HG03045 (cell line): ENCODE results near the gene DNAJA3.
A peak's percentile ranks its signal among the peaks of the same experiment; 100 is the strongest.

Experiments used
- ATAC-seq: cut with Tn5 transposase; IDR thresholded peaks from one replicate; pipeline ENCODE4 v1.9.1; 2021; ENCODE audit warnings: mild to moderate bottlenecking, moderate library complexity; ENCODE audit not compliant: unreplicated experiment

DNAJA3 gene

DNA sequence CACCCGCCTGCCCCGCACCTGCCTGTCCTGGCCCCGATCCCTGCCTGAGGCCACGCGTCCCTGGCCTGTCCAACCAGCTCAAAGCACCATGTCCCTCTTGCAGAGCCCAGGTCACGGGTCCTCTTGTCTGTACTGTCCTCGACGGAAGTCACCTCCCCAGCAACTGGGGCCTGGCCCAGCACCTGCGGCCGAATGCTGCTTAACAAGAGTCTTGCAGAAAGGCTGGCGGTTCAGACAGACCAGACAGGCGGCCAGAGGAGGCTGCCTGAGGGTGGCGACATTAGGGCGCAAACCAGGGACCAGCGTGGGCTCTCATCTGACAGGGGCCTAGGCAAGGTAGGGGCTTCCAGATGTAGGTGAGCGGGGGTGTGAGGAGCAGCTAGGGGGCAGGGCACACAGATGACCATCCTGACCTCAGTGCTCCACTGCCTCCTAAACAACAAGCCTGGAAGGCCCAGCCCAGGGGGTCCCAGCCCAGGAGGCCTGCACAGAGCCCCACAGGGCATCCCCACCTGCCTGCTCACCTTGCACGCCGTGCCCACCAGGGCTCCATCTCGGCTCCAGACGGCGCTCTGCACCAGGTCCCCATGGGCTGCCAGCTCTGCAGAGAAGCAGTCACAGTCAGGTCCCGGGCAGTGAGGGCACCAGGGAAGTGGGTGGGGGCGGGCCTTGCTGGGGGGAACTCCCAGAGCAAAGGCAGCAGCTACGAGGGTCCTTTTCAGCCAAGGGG is 20.5 kb upstream of the DNAJA3 start:
- ATAC-seq: no peak

DNA sequence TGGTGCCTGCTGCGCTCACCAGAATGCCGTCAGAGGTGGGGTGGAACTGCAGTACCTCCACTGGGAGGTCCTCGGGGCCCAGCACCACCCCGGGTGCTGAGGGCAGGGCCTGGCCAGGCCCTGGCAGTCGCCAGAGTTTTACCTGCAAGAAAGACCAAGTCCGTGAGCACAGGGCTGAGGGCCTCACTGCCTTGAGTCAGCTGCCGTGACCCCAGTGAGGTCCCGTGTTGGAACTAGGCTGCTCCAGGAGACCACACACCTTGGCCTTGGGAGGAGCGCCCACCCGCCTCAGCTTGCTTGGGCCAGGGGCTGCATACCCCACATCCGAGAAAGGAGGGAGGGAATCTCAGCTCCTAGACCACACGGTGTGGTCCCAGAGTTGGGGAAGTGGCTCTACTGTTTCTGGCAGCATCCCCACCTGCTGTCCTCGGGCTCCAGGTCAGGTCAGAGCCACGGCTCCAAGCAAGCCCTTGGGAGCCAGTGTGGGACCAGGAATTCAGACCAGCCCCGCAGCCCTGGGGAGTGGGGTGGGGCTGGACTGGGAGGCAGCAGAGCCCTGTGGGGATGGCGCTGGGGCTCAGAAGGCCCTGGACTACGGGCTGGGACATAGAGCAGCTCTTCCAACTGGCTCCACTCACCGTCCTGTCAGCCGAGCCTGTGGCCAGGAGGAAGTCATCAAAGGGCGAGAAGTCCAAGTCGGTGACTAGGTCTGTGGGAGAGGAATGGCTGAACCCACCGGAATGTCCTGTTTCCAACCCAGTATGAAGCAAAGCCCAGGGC is 17.9 kb upstream of the DNAJA3 start:
- no peak for ATAC-seq

- no peak for ATAC-seq
These were observed 17.4 kb upstream of the DNAJA3 start for GRCh38 chr16:4408323-4408690.

DNA sequence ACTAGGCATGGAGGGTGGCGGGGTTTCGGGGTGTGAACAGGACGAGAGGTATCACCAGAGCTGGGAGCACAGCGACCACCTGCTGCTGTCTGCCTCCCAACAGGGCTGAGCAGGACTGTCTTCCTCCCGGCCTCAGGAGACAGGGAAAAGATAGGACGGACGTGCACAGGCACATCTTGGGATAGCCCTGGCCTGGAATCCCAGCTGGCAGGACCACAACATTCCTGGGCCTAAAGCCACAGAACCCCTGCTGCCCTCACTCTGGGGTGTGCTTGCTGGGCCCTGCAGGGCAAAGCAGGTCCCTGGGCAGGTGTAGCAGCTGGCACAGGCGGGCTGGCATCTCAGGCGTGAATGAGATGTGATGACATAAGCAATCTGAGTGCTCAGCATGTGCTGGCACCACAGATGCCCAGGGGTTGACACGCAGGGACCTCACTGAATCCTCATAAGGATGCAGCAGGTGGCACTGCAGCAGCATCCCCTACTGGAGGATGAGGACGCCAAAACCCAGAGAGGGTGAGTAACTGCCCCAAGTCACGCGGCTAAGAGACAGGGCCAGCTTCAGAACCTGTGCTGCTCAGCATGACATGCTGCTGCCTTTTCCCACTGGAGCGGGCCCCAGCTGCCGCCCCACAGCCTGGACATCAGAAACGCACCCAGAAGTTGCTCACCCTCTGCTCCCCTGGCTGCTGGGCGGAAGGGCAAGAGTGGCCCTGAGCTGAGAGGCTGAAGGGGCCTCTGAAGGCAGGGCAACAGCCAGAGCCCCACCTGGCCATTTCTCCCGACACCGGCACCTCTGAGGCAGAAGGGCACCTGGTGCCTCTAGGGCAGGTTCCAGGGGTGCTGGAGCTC is 16.4 kb upstream of the DNAJA3 start:
- ATAC-seq: no peak

DNA sequence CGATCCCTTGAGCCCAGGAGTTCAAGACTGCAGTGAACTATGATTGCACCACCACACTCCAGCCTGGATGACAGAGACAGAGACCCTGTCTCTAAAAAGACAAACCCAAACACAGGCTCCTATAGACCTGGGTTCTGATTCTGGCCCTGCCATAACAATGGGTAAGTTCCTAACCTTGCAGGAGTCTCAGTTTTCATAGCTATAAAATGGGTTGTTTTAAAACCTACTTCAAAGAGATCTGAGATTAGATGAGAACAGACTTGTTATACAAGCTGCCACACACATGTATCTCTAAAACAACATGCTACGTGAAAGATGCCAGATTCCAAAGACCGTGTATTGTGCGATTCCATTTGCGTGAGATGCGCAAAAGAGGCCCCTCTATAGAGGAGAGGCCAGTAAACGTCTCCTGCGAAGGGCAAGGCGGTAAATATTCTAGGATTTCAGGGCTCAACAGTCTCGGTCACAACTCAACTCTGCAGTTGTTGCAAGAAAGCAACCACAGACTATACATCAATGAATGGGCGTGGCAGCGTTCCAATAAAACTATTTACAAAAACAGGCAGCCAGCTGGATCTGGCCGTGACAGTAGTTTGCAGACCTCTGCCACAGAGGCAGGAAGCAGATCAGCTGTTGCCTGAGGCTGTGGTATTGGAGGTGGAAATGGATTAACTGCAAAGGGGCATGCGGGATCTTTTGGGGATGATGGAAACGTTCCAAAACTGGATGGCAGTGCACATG is 15.2 kb upstream of the DNAJA3 start:
- no peak for ATAC-seq

DNA sequence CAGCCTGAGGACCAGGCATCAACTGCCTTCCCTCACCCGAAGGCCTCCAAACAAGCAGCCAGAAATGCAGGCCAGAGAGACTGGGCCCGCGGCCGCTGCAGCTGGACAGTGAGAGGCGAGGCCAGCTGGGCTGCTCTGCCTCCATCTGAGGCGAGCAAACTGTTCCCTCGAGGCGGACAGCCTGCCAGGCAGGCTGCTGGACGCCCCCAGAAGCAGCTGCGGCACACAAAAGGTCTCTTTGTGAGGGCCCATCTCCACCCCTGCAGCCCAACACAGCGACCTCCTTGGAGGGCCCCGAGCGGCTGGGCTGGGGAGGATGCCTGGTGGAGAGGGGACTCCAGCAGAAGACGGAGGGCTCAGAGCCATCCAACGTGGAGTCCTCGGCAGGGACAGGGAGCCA is 14.0 kb upstream of the DNAJA3 start:
- no peak for ATAC-seq

GRCh38 chr16:4412159-4412558 is 13.5 kb upstream of the DNAJA3 start:
- ATAC-seq: no peak

DNA sequence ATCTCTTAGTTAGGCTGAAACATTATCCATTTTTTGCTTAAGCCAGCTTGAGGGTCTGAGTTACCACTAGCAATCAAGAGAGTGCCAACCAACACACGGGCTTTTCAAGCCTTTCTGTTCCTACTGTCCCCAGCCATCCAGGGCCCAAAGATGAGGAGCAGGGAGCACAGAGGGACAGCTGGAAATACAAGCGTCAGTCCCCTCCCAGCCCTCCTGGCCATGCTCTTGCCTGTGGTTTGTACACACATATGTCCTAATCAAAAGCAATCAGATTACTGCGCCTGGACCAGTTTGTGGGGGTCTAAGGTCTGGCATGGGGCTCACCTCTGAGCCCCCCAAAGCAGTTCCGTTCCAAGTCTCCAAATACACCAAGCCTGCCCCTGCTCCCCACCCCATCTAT is 12.8 kb upstream of the DNAJA3 start:
- no peak for ATAC-seq

DNA sequence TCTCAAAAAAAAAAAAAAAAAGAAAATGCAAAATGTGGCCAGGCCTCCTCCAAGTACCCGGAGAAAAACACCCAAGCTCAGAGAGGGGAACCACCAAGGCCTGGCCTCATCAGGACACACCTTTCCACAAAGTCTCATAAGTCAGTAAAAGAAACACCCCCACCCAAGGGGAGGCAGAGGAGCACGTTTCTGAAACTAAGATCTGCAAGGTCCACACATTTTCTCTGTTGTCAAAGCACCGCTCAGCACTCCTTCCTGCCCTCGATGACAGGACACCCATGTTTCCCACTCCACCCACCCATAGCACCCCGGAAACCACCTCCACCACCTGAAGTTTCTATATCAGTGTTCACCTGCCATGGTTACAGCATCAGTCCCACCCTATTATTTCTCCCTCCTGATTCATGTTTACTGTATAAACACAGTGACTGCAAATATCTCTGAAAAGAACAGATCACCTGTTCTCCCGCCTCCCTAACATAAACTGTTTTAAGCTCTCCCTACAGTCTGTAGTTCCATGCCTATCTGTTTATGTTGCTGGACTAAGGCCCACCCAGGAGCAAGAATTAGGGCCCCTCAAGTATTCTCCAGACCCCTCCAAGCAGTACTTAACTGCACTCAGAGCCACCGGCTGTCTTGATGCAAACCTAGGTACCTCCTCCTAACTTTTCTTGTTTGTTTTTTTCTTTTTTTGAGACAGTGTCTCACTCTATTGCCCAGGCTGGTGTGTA is 11.3 kb upstream of the DNAJA3 start:
- ATAC-seq: peak; percentile 51

GRCh38 chr16:4415538-4416199 is 10.0 kb upstream of the DNAJA3 start:
- ATAC-seq: no peak

DNA sequence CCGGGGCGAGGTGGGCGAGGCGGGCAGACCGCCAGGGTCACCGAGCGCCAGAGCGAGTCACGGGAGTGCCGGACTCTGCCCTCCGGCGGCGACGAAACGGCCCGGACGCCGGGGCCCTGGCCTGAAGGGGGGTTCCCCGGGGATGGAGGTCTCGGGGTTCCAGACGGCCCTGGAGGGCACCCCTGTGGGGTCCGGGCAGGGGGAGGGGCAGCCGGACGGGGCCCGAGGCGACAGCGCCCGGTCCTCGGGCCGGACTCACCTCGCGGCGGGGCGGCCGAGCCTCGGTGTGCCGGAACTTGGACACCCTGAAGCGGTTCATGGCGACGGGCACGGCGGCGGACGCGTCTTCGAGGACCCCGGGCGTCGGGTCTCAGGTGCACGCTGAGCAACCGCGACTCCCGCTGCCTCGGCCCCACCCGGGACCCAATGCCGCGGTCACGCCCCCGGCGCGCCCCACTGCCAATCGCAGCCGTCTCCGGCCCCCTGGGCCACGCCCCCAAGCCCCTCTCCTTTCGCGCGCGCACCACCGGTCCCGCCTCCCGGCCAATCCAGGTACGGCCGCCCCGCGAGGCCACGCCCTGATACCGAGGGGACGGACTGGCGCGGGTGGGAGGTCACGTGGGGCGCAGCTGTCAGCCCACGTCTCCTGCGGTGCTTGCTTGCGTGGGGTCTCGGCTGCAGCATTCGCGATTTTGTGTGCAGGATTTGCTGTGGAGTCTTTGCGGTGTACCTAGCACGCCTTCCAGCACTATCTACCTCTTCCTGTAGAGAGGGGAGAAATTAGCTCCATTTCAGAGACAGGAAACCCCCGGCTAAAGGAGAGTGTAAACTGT is 9.3 kb upstream of the DNAJA3 start, which contains the start of gene CORO7:
TSS of gene CORO7 (minus strand) at position 397 of the 833 bp plus-strand sequence. CDS start at position 319, 78 bp downstream.
- ATAC-seq: peak; percentile 73

- ATAC-seq: no peak
These were observed 6.2 kb upstream of the DNAJA3 start for GRCh38 chr16:4419402-4419959.

DNA sequence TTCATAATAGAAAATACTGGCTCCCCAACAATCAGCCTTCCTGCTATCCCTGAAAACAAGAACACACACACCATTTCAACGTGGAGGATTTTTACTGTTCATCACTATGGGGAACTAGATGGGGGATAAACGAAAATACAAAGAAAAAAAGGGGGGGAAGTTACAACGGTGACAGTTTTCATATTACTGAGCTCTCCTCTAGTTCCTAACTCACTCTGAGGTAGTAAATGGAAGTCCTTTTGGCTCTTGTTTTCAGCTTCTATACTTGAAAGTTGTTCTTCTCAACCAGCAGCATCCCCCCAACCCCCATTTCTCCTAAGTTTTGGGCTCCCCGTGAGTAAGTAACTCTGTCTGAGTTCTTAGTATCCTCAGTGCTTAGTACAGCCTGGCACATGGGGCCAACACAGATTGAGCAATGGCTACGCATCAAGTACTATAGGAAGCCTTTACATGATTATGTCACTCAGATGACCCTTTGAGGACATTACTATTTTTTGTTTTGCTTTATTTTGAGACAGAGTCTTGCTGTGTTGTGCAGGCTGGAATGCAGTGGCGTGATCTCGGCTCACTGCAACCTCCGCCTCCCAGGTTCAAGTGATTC is 5.1 kb upstream of the DNAJA3 start:
- no peak for ATAC-seq

DNA sequence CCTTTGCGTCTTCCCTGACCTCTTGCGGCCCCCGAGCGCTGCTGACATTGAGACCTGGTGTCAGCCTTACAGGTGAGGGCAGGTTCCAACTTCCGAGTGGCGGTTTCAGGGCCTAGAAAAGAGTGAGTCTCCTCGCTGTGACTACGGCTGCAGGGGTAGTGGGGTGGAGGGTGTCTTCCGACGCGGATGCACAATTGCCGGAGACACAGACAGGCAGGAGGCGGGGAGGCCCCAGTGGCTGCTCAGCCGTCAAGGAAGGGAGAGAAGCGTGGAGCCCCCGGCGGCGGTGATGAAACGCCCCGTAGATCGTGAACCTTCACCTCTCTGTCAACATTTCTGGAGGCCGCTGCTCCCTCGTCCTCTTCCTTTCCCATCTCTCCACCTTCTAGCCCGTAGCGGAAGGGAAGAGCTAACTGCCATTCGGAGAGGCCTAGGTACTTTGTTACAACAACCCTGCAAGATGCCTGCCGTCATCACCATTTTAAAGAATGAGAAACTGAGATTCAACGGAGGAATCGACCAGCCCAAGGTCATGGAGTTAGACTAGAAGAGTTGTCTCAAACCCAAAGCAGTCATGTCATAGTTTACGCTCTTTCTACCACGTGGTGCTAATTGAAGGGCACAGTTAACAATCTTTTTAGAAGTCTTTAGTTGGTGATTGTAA is 485 bp downstream of the DNAJA3 start:
- ATAC-seq: peak; percentile 36

DNA sequence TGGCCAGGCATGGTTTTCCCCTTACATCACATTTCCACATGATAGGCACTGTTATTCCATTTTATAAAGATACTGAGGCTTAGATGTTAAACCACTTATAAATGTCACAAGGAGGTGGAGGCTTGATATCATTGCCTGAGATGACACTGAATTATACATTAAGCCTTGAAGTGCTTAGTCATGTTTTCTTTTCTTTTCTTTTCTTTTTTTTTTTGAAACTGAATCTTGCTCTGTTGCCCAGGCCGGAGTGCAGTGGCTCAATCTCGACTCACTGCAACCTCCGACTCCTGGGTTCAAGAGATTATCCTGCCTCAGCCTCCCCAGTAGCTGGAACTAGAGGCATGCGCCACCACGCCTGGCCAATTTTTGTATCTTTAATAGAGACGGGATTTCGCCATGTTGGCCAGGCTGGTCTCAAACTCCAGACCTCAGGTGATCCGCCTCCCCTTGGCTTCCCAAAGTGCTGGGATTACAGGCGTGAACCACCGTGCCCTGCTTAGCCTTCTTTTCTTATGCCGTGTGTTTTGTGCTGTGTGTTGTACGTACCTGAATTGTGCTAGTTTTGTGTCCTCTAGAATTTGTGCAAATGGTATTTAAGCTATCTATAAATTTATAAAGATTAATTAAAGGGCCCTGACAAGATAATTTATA is 1.2 kb downstream of the DNAJA3 start:
- no peak for ATAC-seq

GRCh38 chr16:4428500-4428899 is 2.8 kb downstream of the DNAJA3 start:
- no peak for ATAC-seq

DNA sequence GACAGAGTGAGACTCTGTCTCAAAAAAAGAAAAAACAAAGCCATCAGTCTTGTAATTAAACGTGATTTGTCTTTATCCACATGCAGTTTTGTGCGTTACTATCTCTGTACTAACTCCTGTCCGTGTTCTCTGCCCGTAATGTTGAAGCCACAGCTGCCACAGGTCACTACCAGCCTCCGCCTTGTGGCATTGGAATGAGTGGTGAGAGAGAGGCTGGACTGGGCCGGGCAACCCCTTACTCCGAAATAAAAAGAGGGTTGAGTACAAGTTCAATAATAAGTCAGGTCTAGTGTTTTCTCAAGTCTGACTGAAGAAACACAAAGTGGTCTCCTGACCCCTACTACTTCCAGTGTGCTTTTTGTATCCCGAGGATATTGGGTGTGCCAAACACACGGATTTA is 5.4 kb downstream of the DNAJA3 start:
- no peak for ATAC-seq
